Activated T-helper 2 cell treated with anti-CD3 and anti-CD28 coated beads, Interferon-gamma antibody, Interleukin-2, Interleukin-4, amounts not matched to agents 10 μg/mL and 5 μg/mL and 100 μg/mL, durations not matched to agents 14 hours and 24 hours and 36 hours (primary cell): Measurements from ENCODE around the gene NKX6-1. TPM values are rescaled to one million over a fixed set of nuclear protein-coding genes. Genes with fewer than 3 reads are reported as not detected.

Experiments used
- DNase-seq: peaks from one replicate; pipeline ENCODE4 v3.0.0; 2021; ENCODE audit warnings: low spot score
- H3K27ac Mint-ChIP-seq: one replicate; pipeline ENCODE4 v1.8.0; 2021; ENCODE audit warnings: mixed read lengths
- H3K27me3 Mint-ChIP-seq: one replicate; pipeline ENCODE4 v1.8.0; 2021; ENCODE audit warnings: low read depth, mixed read lengths
- H3K36me3 Mint-ChIP-seq: one replicate; pipeline ENCODE4 v1.8.0; 2021; ENCODE audit warnings: low read depth, mixed read lengths
- H3K4me1 Mint-ChIP-seq: one replicate; pipeline ENCODE4 v1.8.0; 2021; ENCODE audit warnings: low read depth, mixed read lengths
- H3K4me3 Mint-ChIP-seq: one replicate; pipeline ENCODE4 v1.8.0; 2021; ENCODE audit warnings: low read depth, mild to moderate bottlenecking, moderate library complexity, mixed read lengths
- H3K9me3 Mint-ChIP-seq: one replicate; pipeline ENCODE4 v1.8.0; 2021; ENCODE audit warnings: mixed read lengths
- intact Hi-C: fragments of 100-400 bp; cut with micrococcal nuclease; formaldehyde crosslinking; loops from one replicate; pipeline ENCODE4 v1.15.1; 2023
- total RNA-seq: library from RNA; stranded (reverse); gene quantifications from 2 replicates; pipeline ENCODE4 v1.2.3, GENCODE V29; 2022

The NKX6-1 gene
- total RNA-seq, 1 donor from 2014 or later, result not detected

DNA sequence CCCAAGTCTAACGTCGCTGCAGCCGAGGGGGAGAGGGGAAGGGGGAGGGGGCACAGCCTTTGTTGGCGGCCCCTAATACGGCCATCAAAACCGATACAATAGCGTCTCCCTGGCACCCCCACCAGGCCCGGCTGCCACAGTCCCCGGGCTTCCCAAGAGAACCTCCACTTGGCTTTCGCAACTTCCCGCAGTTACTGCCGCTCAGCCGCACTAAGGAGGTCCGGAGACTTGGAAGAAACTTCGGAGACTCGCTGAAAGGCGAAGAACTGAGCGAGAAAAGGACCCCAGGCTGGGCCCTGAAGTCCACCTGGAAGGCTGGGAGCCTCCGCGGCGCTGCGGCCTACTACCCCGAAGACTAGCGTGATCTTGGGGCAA is 2.8 kb downstream of the NKX6-1 start:
- Mint-ChIP-seq H3K4me1 (peaks cover 6% of the 10 kb centered on the region), H3K9me3 (peaks cover 7% of the 10 kb centered on the region), H3K36me3 (peaks cover 3% of the 10 kb centered on the region), H3K27ac (no peak overlapping the region), H3K27me3 (peaks cover 83% of the 10 kb centered on the region), H3K4me3 (no peak overlapping the region)
- intact Hi-C loops, result loop anchor here (5.0 kb wide), 1 partner anchor 471 kb away; the partner anchor contains the start of gene WDFY3
- no peak for DNase-seq

DNA sequence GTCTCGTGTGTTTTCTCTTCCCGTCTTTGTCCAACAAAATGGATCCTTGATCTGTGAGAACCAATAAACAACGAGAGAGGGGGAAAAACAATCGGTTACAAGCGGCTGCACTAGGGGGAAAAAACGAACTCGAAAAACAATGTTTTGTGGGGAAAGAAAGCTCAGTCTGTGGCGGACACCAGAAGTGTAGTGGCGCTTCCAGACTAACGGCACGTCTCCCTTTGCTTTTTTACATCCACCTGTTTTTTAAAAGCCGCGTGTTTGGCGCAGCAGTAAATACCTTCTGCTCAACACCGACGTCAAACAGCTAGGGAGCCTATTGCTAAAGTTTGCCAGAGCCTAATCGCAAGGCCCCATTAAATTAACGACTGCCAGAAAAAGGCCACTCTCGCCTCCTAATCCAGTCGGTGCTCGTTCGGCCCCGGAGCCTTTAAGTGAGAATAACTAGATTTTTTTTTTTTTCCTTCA is 3.3 kb downstream of the NKX6-1 start:
- Mint-ChIP-seq H3K4me3 (no peak overlapping the region), H3K36me3 (peaks cover 3% of the 10 kb centered on the region), H3K9me3 (peaks cover 7% of the 10 kb centered on the region), H3K27ac (no peak overlapping the region), H3K4me1 (peaks cover 6% of the 10 kb centered on the region), H3K27me3 (peaks cover 83% of the 10 kb centered on the region)
- no peak for DNase-seq
- intact Hi-C loops, result loop anchor here (1.0 to 5.0 kb wide), 2 partner anchors 13 to 471 kb away; partner anchors contain the start of gene WDFY3

DNA sequence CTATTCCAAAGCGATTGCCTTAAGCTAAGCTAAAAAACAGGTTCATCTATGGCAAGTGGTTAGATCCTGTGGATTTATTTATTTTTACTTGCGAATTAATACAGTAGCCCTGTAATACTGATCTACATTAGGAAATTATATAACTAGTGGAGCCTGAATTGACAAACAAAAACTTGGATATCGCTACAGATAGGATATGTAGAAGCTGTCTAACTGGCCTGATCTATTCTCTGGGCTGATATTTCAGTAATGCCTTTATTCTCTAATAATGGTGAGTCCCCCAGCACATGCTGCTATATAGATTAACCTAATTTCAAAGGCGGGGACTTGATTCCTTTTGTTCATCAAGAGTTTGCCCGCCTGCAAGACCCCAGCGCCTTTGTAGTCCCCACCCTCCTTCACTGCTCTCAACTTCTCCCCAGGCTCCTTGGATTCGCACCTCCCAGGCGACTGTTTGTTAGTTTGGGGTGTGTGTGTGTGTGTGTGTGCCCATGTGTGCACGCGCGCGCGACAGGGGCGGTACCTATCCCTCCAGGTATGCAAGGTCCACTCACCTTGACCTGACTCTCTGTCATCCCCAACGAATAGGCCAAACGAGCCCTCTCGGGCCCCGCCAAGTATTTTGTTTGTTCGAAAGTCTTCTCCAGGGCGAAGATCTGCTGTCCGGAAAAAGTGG is 3.8 kb downstream of the NKX6-1 start:
- intact Hi-C loops, result loop anchor here (1.0 to 5.0 kb wide), 2 partner anchors 12 to 472 kb away; partner anchors contain the start of gene WDFY3
- Mint-ChIP-seq H3K9me3 (peaks cover 4% of the 10 kb centered on the region), H3K27ac (no peak overlapping the region)

DNA sequence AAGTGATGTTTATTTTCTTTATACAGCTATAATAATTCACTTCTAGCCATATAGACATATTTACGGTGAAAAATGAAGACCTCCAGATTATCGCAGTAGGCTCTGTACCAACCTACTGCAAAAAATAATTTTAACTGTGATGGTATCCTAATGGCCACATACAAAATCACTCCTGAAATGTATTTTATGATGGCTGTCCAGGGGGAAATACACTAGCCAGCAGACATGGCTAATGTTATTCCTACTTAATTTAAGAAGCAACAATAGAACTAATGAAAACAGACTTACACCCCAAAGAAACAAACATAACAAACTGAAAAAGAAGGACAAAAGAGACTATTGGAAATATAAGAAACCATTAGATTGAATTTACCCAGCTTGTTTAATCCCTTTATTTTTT is 4.6 kb downstream of the NKX6-1 start:
- H3K27ac Mint-ChIP-seq, result no peak overlapping the region
- H3K9me3 Mint-ChIP-seq, result no peaks in the 10 kb centered on the region
- DNase-seq, result no peak
- peaks cover 83% of the 10 kb centered on the region for H3K27me3 Mint-ChIP-seq
- peaks cover 3% of the 10 kb centered on the region for H3K36me3 Mint-ChIP-seq
- H3K4me1 Mint-ChIP-seq, result peaks cover 3% of the 10 kb centered on the region
- H3K4me3 Mint-ChIP-seq, result no peak overlapping the region
- intact Hi-C loops, result no loop called here

More for the DNA sequence above, 3.8 kb downstream of the NKX6-1 start:
- no peak overlapping the region for H3K4me3 Mint-ChIP-seq
- peaks cover 83% of the 10 kb centered on the region for H3K27me3 Mint-ChIP-seq
- peaks cover 3% of the 10 kb centered on the region for H3K36me3 Mint-ChIP-seq
- DNase-seq, result no peak
- peaks cover 6% of the 10 kb centered on the region for H3K4me1 Mint-ChIP-seq

DNA sequence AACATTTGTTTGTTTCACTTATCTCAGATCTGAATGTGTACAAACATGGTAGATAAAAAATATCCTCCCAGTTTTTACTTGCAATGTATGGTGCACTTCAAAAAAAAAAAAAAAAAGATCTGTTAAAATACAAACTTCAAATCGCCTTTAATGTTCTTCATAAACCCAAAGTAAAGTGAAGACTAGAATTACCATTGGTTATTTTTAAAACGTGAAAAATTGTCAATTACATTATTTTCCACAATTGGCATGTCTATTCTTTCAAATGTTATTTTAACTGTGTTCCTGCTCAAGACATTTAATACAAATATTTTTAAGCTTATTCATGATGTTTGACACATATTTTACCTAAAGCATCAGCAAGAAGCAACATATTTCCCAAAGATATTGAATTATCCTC is 5.0 kb downstream of the NKX6-1 start:
- Mint-ChIP-seq H3K36me3 (peaks cover 3% of the 10 kb centered on the region), H3K27ac (no peak overlapping the region), H3K4me1 (peaks cover 3% of the 10 kb centered on the region), H3K9me3 (no peaks in the 10 kb centered on the region), H3K4me3 (no peak overlapping the region), H3K27me3 (peaks cover 84% of the 10 kb centered on the region)
- DNase-seq, result no peak
- intact Hi-C loops, result no loop called here

DNA sequence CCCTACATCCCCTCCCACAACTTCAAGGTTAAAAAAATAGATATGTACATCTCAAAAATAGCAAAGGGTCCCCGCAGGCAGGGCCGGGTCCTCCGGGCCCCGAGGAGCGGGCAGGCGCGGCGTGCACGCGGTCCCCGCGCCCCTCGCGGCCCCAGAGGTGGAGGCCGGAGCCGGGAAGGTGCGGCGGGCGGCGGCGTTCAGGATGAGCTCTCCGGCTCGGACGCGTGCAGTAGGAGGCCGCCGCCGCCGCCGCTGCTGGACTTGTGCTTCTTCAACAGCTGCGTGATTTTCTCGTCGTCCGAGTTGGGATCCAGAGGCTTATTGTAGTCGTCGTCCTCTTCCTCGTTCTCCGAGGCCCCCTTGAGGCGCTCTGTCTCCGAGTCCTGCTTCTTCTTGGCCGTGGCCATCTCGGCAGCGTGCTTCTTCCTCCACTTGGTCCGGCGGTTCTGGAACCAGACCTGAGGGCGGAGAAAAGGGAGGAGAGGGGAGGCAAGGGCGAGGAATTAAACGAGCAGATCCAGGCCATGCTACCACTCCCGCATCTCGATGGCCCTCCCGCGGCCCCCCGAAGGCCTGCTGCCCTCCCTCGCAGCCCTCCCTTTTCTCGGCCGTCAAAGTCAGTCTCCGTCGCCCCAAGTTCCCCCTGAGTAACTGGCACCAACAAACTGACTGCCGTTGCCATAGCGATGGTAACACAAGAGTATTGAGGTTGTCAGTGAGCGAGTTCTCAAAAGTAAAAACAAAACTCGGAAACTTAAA is 5.8 kb downstream of the NKX6-1 start:
- no peak overlapping the region for H3K4me3 Mint-ChIP-seq
- DNase-seq, result no peak
- no peaks in the 10 kb centered on the region for H3K9me3 Mint-ChIP-seq
- intact Hi-C loops, result no loop called here
- H3K27ac Mint-ChIP-seq, result no peak overlapping the region
- H3K27me3 Mint-ChIP-seq, result peaks cover 81% of the 10 kb centered on the region
- H3K4me1 Mint-ChIP-seq, result peaks cover under 1% of the 10 kb centered on the region
- peaks cover 3% of the 10 kb centered on the region for H3K36me3 Mint-ChIP-seq

DNA sequence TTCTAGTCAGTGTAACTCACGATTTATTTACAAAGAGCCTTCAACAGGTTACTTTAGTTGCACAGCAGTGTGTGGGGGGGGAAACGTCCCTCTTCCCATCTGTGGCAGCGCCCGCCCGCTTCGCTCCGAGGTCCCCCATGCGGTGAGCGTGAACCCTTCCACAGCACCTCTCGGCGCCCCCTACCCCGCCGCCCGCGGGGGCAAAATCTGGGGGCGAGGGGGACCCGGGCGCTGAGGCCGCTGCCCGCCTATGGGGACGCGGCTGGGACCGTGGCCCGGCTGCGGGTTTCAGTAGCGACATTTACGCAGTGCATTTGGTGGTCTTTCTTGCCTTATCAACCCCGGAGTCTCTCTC is 6.4 kb downstream of the NKX6-1 start:
- DNase-seq, result no peak
- Mint-ChIP-seq H3K36me3 (peaks cover 3% of the 10 kb centered on the region), H3K9me3 (no peaks in the 10 kb centered on the region), H3K27me3 (peaks cover 83% of the 10 kb centered on the region), H3K4me3 (no peak overlapping the region), H3K27ac (no peak overlapping the region), H3K4me1 (no peaks in the 10 kb centered on the region)
- intact Hi-C loops, result no loop called here

DNA sequence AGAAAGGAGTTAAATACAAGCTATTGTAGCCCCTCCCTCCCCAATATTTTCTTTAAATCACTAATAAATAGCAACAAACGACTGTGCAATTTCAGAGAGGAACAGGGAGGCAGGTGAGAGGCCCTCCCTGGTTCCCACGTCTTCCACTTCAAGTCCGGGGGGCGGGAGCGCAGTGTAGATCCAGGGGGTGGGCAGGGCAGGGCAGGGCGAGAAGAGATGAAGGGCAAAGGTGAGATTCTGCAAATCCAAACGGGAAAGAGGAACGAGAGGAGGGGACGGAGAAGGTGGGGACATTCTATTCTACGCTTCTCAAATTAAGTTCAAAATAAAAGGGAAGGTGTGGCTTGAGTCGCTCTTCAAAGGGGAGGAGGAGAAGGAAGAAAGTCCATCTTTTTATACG is 6.8 kb downstream of the NKX6-1 start:
- H3K9me3 Mint-ChIP-seq, result no peaks in the 10 kb centered on the region
- peaks cover 85% of the 10 kb centered on the region for H3K27me3 Mint-ChIP-seq
- no peak overlapping the region for H3K27ac Mint-ChIP-seq
- intact Hi-C loops, result no loop called here
- H3K4me1 Mint-ChIP-seq, result no peaks in the 10 kb centered on the region
- DNase-seq, result no peak
- H3K36me3 Mint-ChIP-seq, result peaks cover 3% of the 10 kb centered on the region
- H3K4me3 Mint-ChIP-seq, result no peak overlapping the region

DNA sequence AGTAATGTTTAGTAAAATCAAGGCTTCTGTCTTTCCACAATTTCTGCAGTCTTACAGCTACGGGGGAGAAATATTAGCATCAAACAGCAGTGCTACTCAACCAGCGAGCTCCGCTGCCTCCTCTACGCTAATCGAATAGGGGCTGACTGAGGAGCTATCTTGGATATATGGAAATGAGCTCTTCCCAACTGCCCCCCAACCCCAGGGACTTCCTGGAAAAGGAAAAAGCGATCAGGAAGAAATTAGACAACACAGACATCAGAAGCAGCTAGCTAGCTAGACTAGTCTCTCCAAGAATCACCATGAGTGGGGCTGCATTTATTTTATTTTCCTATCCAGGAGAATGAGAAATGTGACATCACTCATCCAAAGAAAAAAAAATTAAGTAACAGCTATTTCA is 7.6 kb downstream of the NKX6-1 start:
- intact Hi-C loops, result no loop called here
- no peak for DNase-seq
- Mint-ChIP-seq H3K4me1 (no peaks in the 10 kb centered on the region), H3K27me3 (peaks cover 82% of the 10 kb centered on the region), H3K9me3 (no peaks in the 10 kb centered on the region), H3K27ac (no peak overlapping the region), H3K4me3 (no peak overlapping the region), H3K36me3 (no peaks in the 10 kb centered on the region)

DNA sequence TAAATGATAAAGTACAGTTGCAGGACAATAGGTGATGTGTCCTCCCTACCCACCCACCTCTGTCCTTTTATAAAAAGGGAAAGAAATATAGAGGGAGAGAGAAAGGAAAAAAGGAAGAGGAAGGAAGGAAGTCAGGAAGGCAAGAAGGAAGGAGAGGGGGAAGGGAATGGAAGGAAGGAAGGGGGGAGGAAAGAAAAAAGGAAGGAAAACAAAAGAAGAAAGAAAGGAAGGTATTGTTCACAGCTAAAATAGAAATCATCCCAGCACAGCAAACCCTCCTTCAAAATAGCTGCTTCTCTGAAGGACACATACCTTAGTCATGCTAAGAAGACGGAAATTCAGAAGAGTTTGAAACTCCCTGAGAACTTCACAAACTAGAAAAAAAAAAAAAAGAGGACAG is 8.4 kb downstream of the NKX6-1 start:
- no peak overlapping the region for H3K27ac Mint-ChIP-seq
- no peaks in the 10 kb centered on the region for H3K9me3 Mint-ChIP-seq
- H3K36me3 Mint-ChIP-seq, result no peaks in the 10 kb centered on the region
- no peak for DNase-seq
- no peak overlapping the region for H3K4me3 Mint-ChIP-seq
- intact Hi-C loops, result no loop called here
- peaks cover 79% of the 10 kb centered on the region for H3K27me3 Mint-ChIP-seq
- H3K4me1 Mint-ChIP-seq, result no peaks in the 10 kb centered on the region

DNA sequence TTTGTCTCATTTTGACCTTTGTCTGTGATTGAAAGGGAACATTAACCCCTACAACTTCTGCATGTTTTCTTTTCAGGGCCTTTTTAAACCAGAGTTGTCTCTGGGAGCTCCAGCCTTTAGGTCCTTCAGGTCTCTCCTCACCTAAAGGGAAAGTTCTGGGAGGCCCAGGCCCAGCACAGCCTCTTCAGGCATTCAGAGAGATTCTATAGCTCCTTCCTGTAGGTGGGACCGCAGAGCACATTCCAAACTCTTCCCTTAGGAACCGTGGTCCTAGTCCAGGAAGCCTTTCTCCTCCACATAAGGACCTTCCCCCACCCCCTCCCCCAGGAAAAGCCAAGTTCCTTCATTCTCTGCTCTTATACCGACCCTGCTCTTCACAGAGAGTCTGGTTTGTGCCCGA is 14.9 kb downstream of the NKX6-1 start:
- Mint-ChIP-seq H3K27me3 (peaks cover 73% of the 10 kb centered on the region), H3K4me3 (no peak overlapping the region), H3K27ac (no peak overlapping the region), H3K4me1 (peaks cover 8% of the 10 kb centered on the region), H3K36me3 (peaks cover 3% of the 10 kb centered on the region), H3K9me3 (no peaks in the 10 kb centered on the region)
- DNase-seq, result no peak
- intact Hi-C loops, result no loop called here

DNA sequence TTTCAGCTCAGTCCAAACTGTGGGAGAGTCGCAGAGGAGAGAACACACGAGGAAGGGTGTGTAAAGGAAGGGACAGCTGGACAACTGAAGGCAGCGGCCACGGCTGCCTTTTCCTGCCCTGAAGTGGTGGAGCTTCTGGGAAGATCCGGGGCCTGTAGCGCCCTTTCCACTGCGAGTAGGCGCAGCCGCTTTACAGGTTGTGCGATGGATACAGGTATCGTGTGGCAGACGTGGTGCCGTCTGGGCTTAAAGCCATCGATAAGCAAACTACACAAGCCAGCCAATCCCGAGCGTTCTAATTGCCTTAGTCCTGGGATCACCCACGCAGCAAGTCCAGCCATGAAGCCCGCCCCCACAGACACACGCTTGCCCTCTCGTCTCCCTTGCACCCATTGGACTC is 15.4 kb downstream of the NKX6-1 start:
- H3K36me3 Mint-ChIP-seq, result peaks cover 3% of the 10 kb centered on the region
- intact Hi-C loops, result loop anchor here (1.0 kb wide), 1 partner anchor 12 kb away; no protein-coding TSS in a partner anchor
- H3K4me1 Mint-ChIP-seq, result peaks cover 8% of the 10 kb centered on the region
- H3K27ac Mint-ChIP-seq, result no peak overlapping the region
- H3K9me3 Mint-ChIP-seq, result no peaks in the 10 kb centered on the region
- DNase-seq, result no peak
- H3K4me3 Mint-ChIP-seq, result no peak overlapping the region
- peaks cover 74% of the 10 kb centered on the region for H3K27me3 Mint-ChIP-seq
